ENCODE data around the gene MCEE. TPM values are rescaled to one million over a fixed set of nuclear protein-coding genes. Genes with fewer than 3 reads are reported as not detected.

The MCEE gene
- total and polyA plus RNA-seq, 11 donors, result 23.8 to 36.8 (median 29.3) TPM

DNA sequence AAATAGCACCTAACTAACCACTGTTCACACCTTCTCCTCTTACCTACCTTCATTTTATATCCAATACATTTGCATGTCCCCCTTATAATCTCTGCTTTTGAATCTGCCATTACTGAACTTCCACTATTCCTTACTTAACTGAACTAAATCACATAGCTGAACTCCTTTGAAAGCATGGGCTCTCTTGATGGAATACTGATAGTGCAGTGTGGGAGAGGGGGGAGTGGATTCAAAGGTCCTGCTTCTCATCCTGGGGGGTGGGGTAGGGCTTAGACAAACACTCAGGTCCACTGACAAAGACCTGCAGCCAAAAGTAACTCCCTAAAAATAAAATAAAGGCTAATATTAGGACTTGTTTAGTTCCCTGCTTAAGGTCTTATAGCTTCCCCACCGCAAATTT lies 8.6 kb downstream of the MCEE start:
- Histone ChIP-seq H3K27ac (no peak overlapping the region), H3K36me3 (peaks cover 0 to 74% (median 54%) of the 10 kb centered on the region in 9 donors), H3K4me3 (no peak overlapping the region), H3K27me3 (no peaks in the 10 kb centered on the region), H3K9me3 (no peaks in the 10 kb centered on the region), H3K4me1 (peaks cover 0 to 9% (median 0%) of the 10 kb centered on the region in 12 donors)
- no peak for ATAC-seq
- no peak for TF ChIP-seq POLR2A (IDR thresholded peaks at IDR 0.05)
- TF ChIP-seq CTCF (IDR thresholded peaks at IDR 0.05), result no peak
- WGBS, 4 donors, result 89 to 100% (median 98%) methylated on average over 1 of the region's 1 CpG
- no peak for DNase-seq
- intact Hi-C loops (cut with DNase I), result no loop called here

DNA sequence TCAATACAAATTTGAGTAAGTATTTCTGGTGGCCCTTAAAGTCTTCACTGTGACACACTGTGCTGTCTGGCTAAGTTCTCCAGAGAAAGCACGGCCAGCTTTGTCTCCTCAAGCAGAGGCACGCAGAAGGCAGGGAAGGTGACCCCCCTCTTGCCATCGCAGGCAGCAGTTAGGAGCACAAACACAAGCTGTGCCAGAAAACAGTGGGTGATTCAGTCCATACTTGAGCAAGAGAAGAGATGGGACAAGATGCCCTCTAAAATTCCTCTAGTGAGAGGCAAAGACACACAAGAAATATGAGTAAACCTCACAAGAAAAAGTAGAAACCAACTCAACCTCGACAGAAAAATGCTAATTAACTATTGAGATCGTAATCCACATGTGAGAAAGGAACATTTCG lies 9.8 kb downstream of the MCEE start:
- H3K9me3 ChIP-seq, result no peaks in the 10 kb centered on the region
- peaks cover 0 to 9% (median 0%) of the 10 kb centered on the region in 12 donors for H3K4me1 ChIP-seq
- no peaks in the 10 kb centered on the region for H3K27me3 ChIP-seq
- DNase-seq (peak in 1 of 5 donors; percentile 39), ATAC-seq (peak; percentile 32 to 79 (median 72))
- TF ChIP-seq POLR2A (IDR thresholded peaks at IDR 0.05) (no peak), CTCF (IDR thresholded peaks at IDR 0.05) (no peak)
- H3K4me3 ChIP-seq, result no peak overlapping the region
- intact Hi-C loops (cut with DNase I), result no loop called here
- H3K36me3 ChIP-seq, result peaks cover 0 to 86% (median 61%) of the 10 kb centered on the region in 9 donors
- peak overlapping the region in 6 of 12 donors; percentile 11 to 46 (median 28) for H3K27ac ChIP-seq
- WGBS, 4 donors, result 74 to 80% (median 76%) methylated on average over 6 of the region's 6 CpGs

DNA sequence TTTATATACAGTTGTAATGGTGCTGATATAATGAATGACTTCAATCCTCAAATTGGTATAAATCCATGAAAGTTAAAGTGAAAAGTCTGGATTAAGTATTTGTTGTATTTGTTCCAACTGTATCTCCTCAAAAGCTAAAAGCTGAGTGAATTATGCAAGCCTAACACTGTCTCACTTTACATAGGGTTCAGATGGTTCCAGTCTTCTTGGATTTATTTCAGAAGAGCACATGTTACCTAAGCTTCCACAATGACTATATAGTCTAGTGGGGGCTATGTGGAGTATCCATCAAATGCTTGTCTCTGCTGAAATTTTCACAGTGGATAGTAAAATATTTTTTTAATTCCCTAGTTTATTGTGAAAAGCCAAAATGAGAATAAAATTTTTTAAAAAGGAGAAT lies 13.0 kb downstream of the MCEE start:
- Histone ChIP-seq H3K4me3 (no peak overlapping the region), H3K9me3 (no peaks in the 10 kb centered on the region), H3K4me1 (peaks cover 0 to 9% (median 0%) of the 10 kb centered on the region in 12 donors), H3K36me3 (peaks cover 0 to 96% (median 66%) of the 10 kb centered on the region in 9 donors), H3K27ac (no peak overlapping the region), H3K27me3 (no peaks in the 10 kb centered on the region)
- TF ChIP-seq CTCF (IDR thresholded peaks at IDR 0.05), result no peak
- no peak for TF ChIP-seq POLR2A (IDR thresholded peaks at IDR 0.05)
- intact Hi-C loops (cut with DNase I), result no loop called here
- ATAC-seq (no peak), DNase-seq (no peak)

GRCh38 chr2:71113843-71114242 lies 16.2 kb downstream of the MCEE start:
- Histone ChIP-seq H3K9me3 (no peaks in the 10 kb centered on the region), H3K36me3 (peaks cover 0 to 96% (median 60%) of the 10 kb centered on the region in 9 donors), H3K4me1 (no peaks in the 10 kb centered on the region), H3K27ac (no peak overlapping the region), H3K4me3 (no peak overlapping the region), H3K27me3 (no peaks in the 10 kb centered on the region)
- intact Hi-C loops (cut with DNase I), result no loop called here
- 82 to 97% (median 92%) methylated on average over 1 of the region's 1 CpG for WGBS, 4 donors
- ATAC-seq (no peak), DNase-seq (no peak)
- TF ChIP-seq CTCF (IDR thresholded peaks at IDR 0.05) (no peak), POLR2A (IDR thresholded peaks at IDR 0.05) (no peak)
